Neural cell (in vitro differentiated cells): ENCODE data around the gene MAGI1. TPM values are rescaled to one million over a fixed set of nuclear protein-coding genes. Genes with fewer than 3 reads are reported as not detected.

Experiments used
- H2AFZ ChIP-seq: fragments of 200-600, 300-800 bp; sonication (generic), shearing (Covaris generic); 2 replicates; pipeline ENCODE4 v1.6.0; 2014; ENCODE audit warnings: low read depth, mild to moderate bottlenecking, antibody characterized with exemption, low read length, moderate library complexity
- H3F3A ChIP-seq: fragments of 200-600 bp; shearing (Covaris generic); 2 replicates; pipeline ENCODE4 v1.6.1; 2016; ENCODE audit warnings: mild to moderate bottlenecking, moderate library complexity, mixed read lengths, antibody characterized with exemption, low read length; ENCODE audit not compliant: insufficient read depth, poor library complexity, severe bottlenecking
- H3K27ac ChIP-seq: fragments of 200-600, 300-800 bp; sonication (generic), shearing (Covaris generic); 2 replicates; pipeline ENCODE4 v1.5.1; 2014; ENCODE audit warnings: mild to moderate bottlenecking, low read length, moderate library complexity
- H3K27me3 ChIP-seq: fragments of 300-800, 200-600 bp; sonication (generic), shearing (Covaris generic); 2 replicates; pipeline ENCODE4 v1.6.0; 2014; ENCODE audit warnings: mild to moderate bottlenecking, low read depth, low read length, moderate library complexity; ENCODE audit not compliant: insufficient read depth
- H3K36me3 ChIP-seq: fragments of 300-800, 200-600 bp; sonication (generic), shearing (Covaris generic); 2 replicates; pipeline ENCODE4 v1.5.1; 2014; ENCODE audit warnings: mild to moderate bottlenecking, antibody characterized with exemption, low read length, moderate library complexity; ENCODE audit not compliant: insufficient read depth
- H3K4me2 ChIP-seq: fragments of 300-800, 200-600 bp; sonication (generic), shearing (Covaris generic); 2 replicates; pipeline ENCODE4 v1.6.0; 2014; ENCODE audit warnings: mild to moderate bottlenecking, low read length
- H3K4me3 ChIP-seq: fragments of 300-800, 200-600 bp; sonication (generic), shearing (Covaris generic); 2 replicates; pipeline ENCODE4 v1.5.1; 2014; ENCODE audit warnings: mild to moderate bottlenecking, low read length, moderate library complexity
- H3K79me2 ChIP-seq: fragments of 200-600 bp; shearing (Covaris generic); replicated peaks from 2 replicates; pipeline ENCODE4 v1.6.0; 2014; ENCODE audit warnings: mild to moderate bottlenecking, low read length, moderate library complexity; ENCODE audit not compliant: insufficient read depth
- H3K9ac ChIP-seq: fragments of 300-800, 200-600 bp; sonication (generic), shearing (Covaris generic); 2 replicates; pipeline ENCODE4 v1.6.1; 2016; ENCODE audit warnings: mild to moderate bottlenecking, low read length, mixed read lengths
- H3K9me2 ChIP-seq: fragments of 200-600 bp; shearing (Covaris generic); 2 replicates; pipeline ENCODE4 v1.6.1; 2016; ENCODE audit warnings: mild to moderate bottlenecking, low read length, mixed read lengths; ENCODE audit not compliant: insufficient read depth
- H3K9me3 ChIP-seq: fragments of 200-600, 300-800 bp; sonication (generic), shearing (Covaris generic); 2 replicates; pipeline ENCODE4 v1.6.1; 2016; ENCODE audit warnings: mild to moderate bottlenecking, mixed run types, low read length, moderate library complexity, mixed read lengths
- H4K20me1 ChIP-seq: fragments of 200-600 bp; shearing (Covaris generic); 2 replicates; pipeline ENCODE4 v1.6.1; 2016; ENCODE audit warnings: mild to moderate bottlenecking, mixed run types; ENCODE audit not compliant: insufficient read depth
- CTCF ChIP-seq: fragments of 450-650 bp; IDR thresholded peaks from 2 replicates; pipeline ENCODE4 v1.5.1; 2014; ENCODE audit warnings: antibody characterized with exemption, mild to moderate bottlenecking, moderate library complexity; ENCODE audit not compliant: poor library complexity, severe bottlenecking
- EP300 ChIP-seq: fragments of 450-650 bp; conservative IDR thresholded peaks from 2 replicates; pipeline ENCODE4 v1.6.1; 2014; ENCODE audit warnings: antibody characterized with exemption, mild to moderate bottlenecking, moderate library complexity; ENCODE audit not compliant: poor library complexity, severe bottlenecking
- EZH2 ChIP-seq: fragments of 200-600, 300-800 bp; shearing (Covaris generic), sonication (generic); IDR thresholded peaks from 2 replicates; pipeline ENCODE4 v1.6.1; 2014; ENCODE audit warnings: antibody characterized with exemption, low read length, borderline replicate concordance, mild to moderate bottlenecking; ENCODE audit not compliant: insufficient read depth, poor library complexity, severe bottlenecking
- MXI1 ChIP-seq: fragments of 450-650 bp; conservative IDR thresholded peaks from 2 replicates; pipeline ENCODE4 v1.6.1; 2014; ENCODE audit warnings: antibody characterized with exemption, mild to moderate bottlenecking; ENCODE audit not compliant: poor library complexity, severe bottlenecking
- POLR2AphosphoS5 ChIP-seq: IDR thresholded peaks from 2 replicates; pipeline ENCODE4 v1.6.1; 2012
- RAD21 ChIP-seq: fragments of 450-650 bp; conservative IDR thresholded peaks from 2 replicates; pipeline ENCODE4 v1.6.1; 2014; ENCODE audit warnings: antibody characterized with exemption, mild to moderate bottlenecking, moderate library complexity
- REST ChIP-seq: IDR thresholded peaks from 2 replicates; pipeline ENCODE4 v1.6.1; 2012; ENCODE audit warnings: borderline replicate concordance
- SMC3 ChIP-seq: fragments of 450-650 bp; conservative IDR thresholded peaks from 2 replicates; pipeline ENCODE4 v1.6.1; 2014; ENCODE audit warnings: antibody characterized with exemption, mild to moderate bottlenecking, moderate library complexity; ENCODE audit not compliant: poor library complexity
- TAF1 ChIP-seq: IDR thresholded peaks from 2 replicates; pipeline ENCODE4 v1.6.1; 2012; ENCODE audit warnings: low read depth
- polyA plus RNA-seq: library from polyadenylated mRNA; depleted of rRNA; stranded (reverse); fragments of >200 nt; gene quantifications from 2 replicates; pipeline ENCODE4 v1.2.3, GENCODE V29; 2014

Gene MAGI1
- polyA plus RNA-seq, 1 donor from 2014 or later = 44.7 TPM

- Histone ChIP-seq H3K9me3 (no peaks in the 10 kb centered on the region), H3K4me3 (no peak overlapping the region), H3K4me2 (no peak overlapping the region), H4K20me1 (no peaks in the 10 kb centered on the region), H3K9ac (no peak overlapping the region), H3K9me2 (no peaks in the 10 kb centered on the region), H3K27me3 (no peaks in the 10 kb centered on the region), H3K36me3 (no peaks in the 10 kb centered on the region), H3K27ac (no peak overlapping the region), H2AFZ (no peak overlapping the region), H3K79me2 (no peaks in the 10 kb centered on the region), H3F3A (no peaks in the 10 kb centered on the region)
- TF ChIP-seq REST (no peak), EP300 (no peak), TAF1 (no peak), POLR2AphosphoS5 (no peak)
These were observed 44.5 kb upstream of the MAGI1 start for GRCh38 chr3:66083096-66083678.

- Histone ChIP-seq H3K27me3 (no peaks in the 10 kb centered on the region), H3K4me2 (no peak overlapping the region), H3K27ac (no peak overlapping the region), H3K36me3 (no peaks in the 10 kb centered on the region), H2AFZ (no peak overlapping the region), H3K9me2 (no peaks in the 10 kb centered on the region), H3K9me3 (no peaks in the 10 kb centered on the region), H3F3A (no peaks in the 10 kb centered on the region), H4K20me1 (no peaks in the 10 kb centered on the region), H3K4me3 (no peak overlapping the region), H3K79me2 (no peaks in the 10 kb centered on the region), H3K9ac (no peak overlapping the region)
- TF ChIP-seq SMC3 = no peak
- no peak for TF ChIP-seq REST
- no peak for TF ChIP-seq CTCF
- no peak for TF ChIP-seq MXI1
- TF ChIP-seq TAF1 = no peak
- no peak for TF ChIP-seq RAD21
- no peak for TF ChIP-seq POLR2AphosphoS5
- no peak for TF ChIP-seq EZH2
- TF ChIP-seq EP300 = no peak
These were observed 44.0 kb upstream of the MAGI1 start for GRCh38 chr3:66082679-66083078.
